LNCAP (cell line): ENCODE measurements around the gene ASMTL.

Source experiments
- CTCF ChIP-seq: fragments of 450-650 bp; IDR thresholded peaks from 2 replicates; pipeline ENCODE4 v1.5.1; 2017; ENCODE audit warnings: mild to moderate bottlenecking

The ASMTL gene

GRCh38 chrX:1476682-1477081, 24.0 kb upstream of the ASMTL start:
- no peak for TF ChIP-seq CTCF

- no peak for TF ChIP-seq CTCF
Observed at GRCh38 chrX:1475881-1476280, 23.2 kb upstream of the ASMTL start.

- no peak for TF ChIP-seq CTCF
Observed at GRCh38 chrX:1475481-1475880, 22.8 kb upstream of the ASMTL start.

GRCh38 chrX:1472975-1473374, 20.3 kb upstream of the ASMTL start:
- TF ChIP-seq CTCF: no peak

GRCh38 chrX:1468250-1468772, 15.6 kb upstream of the ASMTL start:
- TF ChIP-seq CTCF: no peak

GRCh38 chrX:1466971-1467561, 14.4 kb upstream of the ASMTL start:
- no peak for TF ChIP-seq CTCF

GRCh38 chrX:1466232-1466661, 13.5 kb upstream of the ASMTL start:
- no peak for TF ChIP-seq CTCF
